OCI-LY1 (cell line): ENCODE measurements around the gene RNU6-9.

Experiments used
- CTCF ChIP-seq: fragments of 200-600 bp; sonication (generic), shearing (Covaris generic); IDR thresholded peaks from 2 replicates; pipeline ENCODE4 v1.5.1; 2017; ENCODE audit warnings: mild to moderate bottlenecking, antibody characterized with exemption, low read length, moderate library complexity, mixed read lengths
- EZH2 ChIP-seq: fragments of 200-600 bp; sonication (generic), shearing (Covaris generic); IDR thresholded peaks from 2 replicates; pipeline ENCODE4 v1.8.0; 2017; ENCODE audit warnings: borderline replicate concordance, mixed run types, mild to moderate bottlenecking, antibody characterized with exemption, low read length, moderate library complexity, mixed read lengths

- no peak for TF ChIP-seq CTCF
- TF ChIP-seq EZH2: no peak
Measured at GRCh38 chr19:926323-926588, 33.0 kb downstream of the RNU6-9 start.
